ENCODE measurements around the gene UQCRFS1. TPM values are rescaled to one million over a fixed set of nuclear protein-coding genes. Genes with fewer than 3 reads are reported as not detected.
"Not testable (repeated sequence)": the region's sequence is repeated elsewhere in the genome, so short reads cannot be mapped to it uniquely, and the experiment has no call there.

Gene UQCRFS1
- total and polyA plus RNA-seq, 4 donors, result 33.1 to 35.3 (median 33.8) TPM

DNA sequence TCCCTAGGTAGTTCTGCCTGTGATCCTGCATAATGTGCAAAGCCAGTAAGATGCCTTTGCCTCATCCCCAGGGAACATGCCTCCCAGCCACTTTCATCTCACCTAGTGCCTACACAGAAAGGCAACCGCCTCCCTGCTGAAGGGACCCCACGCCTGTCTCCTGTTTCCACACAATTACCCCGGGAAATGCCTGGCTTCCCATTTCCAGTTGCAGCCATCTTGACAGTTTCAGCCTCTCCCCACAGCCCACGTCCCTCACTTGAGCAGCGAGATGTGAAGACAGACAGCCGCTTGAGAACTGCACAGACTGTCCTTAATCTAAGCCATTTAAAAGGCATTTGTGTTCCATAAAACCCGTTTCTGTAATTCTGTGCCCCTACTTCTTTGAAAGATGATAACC is 4.7 kb upstream of the UQCRFS1 start:
- Histone ChIP-seq H3K36me3 (ENCODE audit: control insufficient read depth, insufficient read depth, low read length) (no peaks in the 10 kb centered on the region), H3K9me3 (ENCODE audit: control insufficient read depth, insufficient read depth, low read length) (no peaks in the 10 kb centered on the region), H3K27me3 (ENCODE audit: control insufficient read depth, insufficient read depth, low read length) (no peaks in the 10 kb centered on the region), H3K4me3 (ENCODE audit: low read depth, low read length) (no peak overlapping the region), H3K27ac (ENCODE audit: low read depth, low read length) (no peak overlapping the region), H3K4me1 (ENCODE audit: control insufficient read depth, insufficient read depth, low read length) (no peaks in the 10 kb centered on the region)
- peak in 1 of 6 donors; percentile 57 for DNase-seq (ENCODE audit: low read depth in 4 of 6, low spot score in 6 of 6)
- 59% methylated on average over 7 of the region's 7 CpGs for WGBS (ENCODE audit: insufficient coverage)

DNA sequence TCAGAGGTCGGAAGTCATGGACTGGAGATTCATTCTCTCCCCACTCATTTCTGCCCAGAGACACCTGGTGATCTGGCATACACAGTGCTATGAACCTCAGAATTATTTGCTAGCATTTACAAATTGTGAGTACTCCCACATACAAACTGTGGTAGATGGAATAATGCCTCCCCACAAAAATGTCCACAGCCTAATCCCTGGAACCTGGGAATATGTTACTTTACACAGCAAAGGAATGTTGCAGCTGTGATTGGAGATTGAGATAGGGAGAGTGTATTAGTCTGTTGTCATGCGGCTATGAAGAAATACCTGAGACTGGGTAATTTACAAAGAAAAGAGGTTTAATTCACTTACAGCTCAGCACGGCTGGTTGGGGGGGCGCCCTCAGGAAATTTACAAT is 3.1 kb upstream of the UQCRFS1 start:
- H3K27ac ChIP-seq (ENCODE audit: low read depth, low read length), result no peak overlapping the region
- peaks cover 4% of the 10 kb centered on the region for H3K4me1 ChIP-seq (ENCODE audit: control insufficient read depth, insufficient read depth, low read length)
- no peaks in the 10 kb centered on the region for H3K27me3 ChIP-seq (ENCODE audit: control insufficient read depth, insufficient read depth, low read length)
- 100% methylated on average over 1 of the region's 4 CpGs for WGBS (ENCODE audit: insufficient coverage)
- no peaks in the 10 kb centered on the region for H3K9me3 ChIP-seq (ENCODE audit: control insufficient read depth, insufficient read depth, low read length)
- DNase-seq (ENCODE audit: low read depth in 4 of 6, low spot score in 6 of 6), result no peak
- no peaks in the 10 kb centered on the region for H3K36me3 ChIP-seq (ENCODE audit: control insufficient read depth, insufficient read depth, low read length)
- no peak overlapping the region for H3K4me3 ChIP-seq (ENCODE audit: low read depth, low read length)

DNA sequence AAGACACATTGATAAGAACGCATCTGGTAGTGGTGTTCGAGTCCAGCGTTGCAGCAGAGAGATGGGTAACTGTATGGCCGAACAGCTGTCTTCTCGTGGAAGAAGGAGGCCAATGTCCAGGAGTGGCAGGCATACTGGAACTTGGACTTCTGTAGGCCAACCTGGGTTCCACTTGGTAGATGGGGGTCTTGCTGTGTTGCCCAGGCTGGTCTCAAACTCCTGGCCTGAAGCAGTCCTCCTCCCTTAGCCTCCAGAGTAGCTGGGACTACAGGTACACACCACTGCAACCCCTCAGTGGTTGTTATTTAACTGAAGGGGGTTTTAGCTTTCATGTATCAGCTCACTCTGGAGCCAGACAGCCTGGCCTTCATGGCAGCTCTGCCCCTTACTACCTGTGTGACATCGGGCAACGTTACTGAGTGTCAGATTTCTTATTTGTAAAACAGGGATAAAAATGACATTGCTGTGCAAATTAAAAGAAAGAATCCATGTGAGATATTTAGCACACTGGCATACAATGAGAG is 2.4 kb upstream of the UQCRFS1 start:
- WGBS (ENCODE audit: insufficient coverage), result 86% methylated on average over 5 of the region's 7 CpGs
- Histone ChIP-seq H3K4me1 (ENCODE audit: control insufficient read depth, insufficient read depth, low read length) (peaks cover 4% of the 10 kb centered on the region), H3K9me3 (ENCODE audit: control insufficient read depth, insufficient read depth, low read length) (no peaks in the 10 kb centered on the region), H3K27me3 (ENCODE audit: control insufficient read depth, insufficient read depth, low read length) (no peaks in the 10 kb centered on the region), H3K4me3 (ENCODE audit: low read depth, low read length) (no peak overlapping the region), H3K27ac (ENCODE audit: low read depth, low read length) (no peak overlapping the region), H3K36me3 (ENCODE audit: control insufficient read depth, insufficient read depth, low read length) (no peaks in the 10 kb centered on the region)
- DNase-seq (ENCODE audit: low read depth in 4 of 6, low spot score in 6 of 6), result no peak

DNA sequence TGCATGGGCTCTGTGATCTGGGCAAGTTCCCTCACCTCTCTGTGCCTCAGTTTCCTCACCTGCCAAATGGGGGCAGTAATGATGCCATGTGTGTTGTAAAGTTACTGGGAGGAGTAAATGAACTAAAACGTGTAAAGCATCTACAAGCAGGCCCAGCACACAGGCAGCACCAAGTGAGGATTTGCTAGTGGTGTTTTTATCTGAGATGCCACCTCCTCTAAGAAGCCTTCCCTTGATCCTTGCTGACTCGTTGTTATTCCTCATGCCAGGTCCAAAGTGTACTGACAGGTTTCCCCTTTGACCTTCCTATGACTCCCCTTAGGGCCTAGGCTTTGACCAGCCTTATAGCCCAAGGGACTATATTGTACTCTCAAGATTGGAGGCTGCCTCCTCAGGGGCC is 1.5 kb upstream of the UQCRFS1 start:
- DNase-seq (ENCODE audit: low read depth in 4 of 6, low spot score in 6 of 6), result no peak
- Histone ChIP-seq H3K36me3 (ENCODE audit: control insufficient read depth, insufficient read depth, low read length) (no peaks in the 10 kb centered on the region), H3K27ac (ENCODE audit: low read depth, low read length) (no peak overlapping the region), H3K9me3 (ENCODE audit: control insufficient read depth, insufficient read depth, low read length) (no peaks in the 10 kb centered on the region), H3K4me1 (ENCODE audit: control insufficient read depth, insufficient read depth, low read length) (peaks cover 4% of the 10 kb centered on the region), H3K4me3 (ENCODE audit: low read depth, low read length) (no peak overlapping the region), H3K27me3 (ENCODE audit: control insufficient read depth, insufficient read depth, low read length) (no peaks in the 10 kb centered on the region)
- 100% methylated on average over 1 of the region's 2 CpGs for WGBS (ENCODE audit: insufficient coverage)

DNA sequence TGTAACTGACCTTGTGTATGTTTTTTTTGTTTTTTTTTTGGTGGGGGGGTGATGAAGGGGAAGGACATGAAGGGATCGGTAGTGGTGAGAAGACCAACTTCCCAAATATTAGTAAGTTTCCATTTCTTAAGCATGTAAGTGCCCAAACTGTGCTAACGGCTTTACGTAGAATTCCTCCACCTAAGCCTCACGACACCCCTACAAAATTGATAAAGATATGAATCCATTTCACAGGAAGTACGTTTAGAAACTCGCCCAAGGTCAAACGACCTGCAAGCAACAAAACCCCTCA is 649 bp downstream of the UQCRFS1 start:
- 0% methylated on average over 4 of the region's 7 CpGs for WGBS (ENCODE audit: insufficient coverage)

DNA sequence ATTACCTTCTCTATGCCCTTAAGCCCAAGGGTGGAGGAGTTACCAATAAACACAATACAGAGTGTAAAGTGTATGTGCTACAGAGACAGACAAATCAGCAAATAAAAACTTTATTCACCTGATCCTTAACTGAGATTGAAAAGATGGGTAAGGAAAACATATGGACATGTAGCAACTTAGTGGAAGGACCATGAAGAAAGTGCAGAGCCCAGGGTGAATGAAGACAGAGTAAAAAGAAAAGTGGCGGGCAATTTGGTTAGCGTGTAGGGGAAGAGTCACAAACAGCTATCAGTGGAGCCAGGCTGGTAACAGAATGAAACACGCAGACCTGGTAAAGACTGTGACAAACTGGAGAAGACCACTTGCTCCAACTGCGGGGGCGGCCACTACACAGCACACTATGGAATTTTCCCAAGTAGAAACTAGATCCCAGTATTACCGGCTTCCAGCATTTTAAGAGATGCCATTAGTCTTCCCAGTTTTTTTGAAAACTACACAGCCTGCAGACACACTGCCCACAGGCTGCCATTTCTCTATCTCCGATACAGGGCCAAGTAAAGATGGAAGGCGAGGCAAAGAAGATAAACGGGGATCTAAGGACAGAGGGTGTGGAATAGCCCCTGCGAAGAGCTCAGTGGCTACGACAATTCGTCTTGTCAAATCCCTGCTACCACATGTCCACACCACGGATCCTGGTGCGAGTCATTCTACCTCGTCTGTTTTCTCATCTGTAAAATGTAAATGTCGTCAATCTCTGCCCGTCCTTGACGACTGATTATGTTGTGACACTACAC is 1.2 kb downstream of the UQCRFS1 start:
- H3K36me3 ChIP-seq (ENCODE audit: control insufficient read depth, insufficient read depth, low read length), result no peaks in the 10 kb centered on the region
- WGBS (ENCODE audit: insufficient coverage), result 54% methylated on average over 12 of the region's 18 CpGs
- no peaks in the 10 kb centered on the region for H3K27me3 ChIP-seq (ENCODE audit: control insufficient read depth, insufficient read depth, low read length)
- H3K4me1 ChIP-seq (ENCODE audit: control insufficient read depth, insufficient read depth, low read length), result peaks cover 4% of the 10 kb centered on the region
- H3K4me3 ChIP-seq (ENCODE audit: low read depth, low read length), result peak overlapping the region; percentile 75
- H3K9me3 ChIP-seq (ENCODE audit: control insufficient read depth, insufficient read depth, low read length), result no peaks in the 10 kb centered on the region
- H3K27ac ChIP-seq (ENCODE audit: low read depth, low read length), result no peak overlapping the region
- DNase-seq (ENCODE audit: low read depth in 4 of 6, low spot score in 6 of 6), result peak in 2 of 6 donors; percentile 7 to 11

More for the DNA sequence above, 649 bp downstream of the UQCRFS1 start:
- H3K4me3 ChIP-seq (ENCODE audit: low read depth, low read length), result peak overlapping the region; percentile 75
- no peaks in the 10 kb centered on the region for H3K27me3 ChIP-seq (ENCODE audit: control insufficient read depth, insufficient read depth, low read length)
- no peak for DNase-seq (ENCODE audit: low read depth in 4 of 6, low spot score in 6 of 6)
- H3K9me3 ChIP-seq (ENCODE audit: control insufficient read depth, insufficient read depth, low read length), result no peaks in the 10 kb centered on the region
- H3K4me1 ChIP-seq (ENCODE audit: control insufficient read depth, insufficient read depth, low read length), result peaks cover 4% of the 10 kb centered on the region
- peak overlapping the region; percentile 61 for H3K27ac ChIP-seq (ENCODE audit: low read depth, low read length)
- H3K36me3 ChIP-seq (ENCODE audit: control insufficient read depth, insufficient read depth, low read length), result no peaks in the 10 kb centered on the region

DNA sequence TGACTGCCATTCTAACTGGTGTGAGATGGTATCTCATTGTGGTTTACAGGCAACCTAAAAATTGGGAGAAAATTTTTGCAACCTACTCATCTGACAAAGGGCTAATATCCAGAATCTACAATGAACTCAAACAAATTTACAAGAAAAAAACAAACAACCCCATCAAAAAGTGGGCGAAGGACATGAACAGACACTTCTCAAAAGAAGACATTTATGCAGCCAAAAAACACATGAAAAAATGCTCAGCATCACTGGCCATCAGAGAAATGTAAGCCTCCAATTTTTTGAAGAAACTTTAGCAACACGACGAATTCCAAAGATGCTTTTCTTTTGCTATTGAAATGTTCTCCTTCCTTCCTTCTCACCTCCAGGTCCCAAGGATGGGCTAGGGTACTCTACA is 1.9 kb downstream of the UQCRFS1 start:
- not testable (repeated sequence) for H3K27ac ChIP-seq (ENCODE audit: low read depth, low read length); H3K4me1 ChIP-seq (ENCODE audit: control insufficient read depth, insufficient read depth, low read length); DNase-seq (ENCODE audit: low read depth in 4 of 6, low spot score in 6 of 6); H3K9me3 ChIP-seq (ENCODE audit: control insufficient read depth, insufficient read depth, low read length); H3K4me3 ChIP-seq (ENCODE audit: low read depth, low read length); H3K27me3 ChIP-seq (ENCODE audit: control insufficient read depth, insufficient read depth, low read length); H3K36me3 ChIP-seq (ENCODE audit: control insufficient read depth, insufficient read depth, low read length)
- 100% methylated on average over 2 of the region's 3 CpGs for WGBS (ENCODE audit: insufficient coverage)

DNA sequence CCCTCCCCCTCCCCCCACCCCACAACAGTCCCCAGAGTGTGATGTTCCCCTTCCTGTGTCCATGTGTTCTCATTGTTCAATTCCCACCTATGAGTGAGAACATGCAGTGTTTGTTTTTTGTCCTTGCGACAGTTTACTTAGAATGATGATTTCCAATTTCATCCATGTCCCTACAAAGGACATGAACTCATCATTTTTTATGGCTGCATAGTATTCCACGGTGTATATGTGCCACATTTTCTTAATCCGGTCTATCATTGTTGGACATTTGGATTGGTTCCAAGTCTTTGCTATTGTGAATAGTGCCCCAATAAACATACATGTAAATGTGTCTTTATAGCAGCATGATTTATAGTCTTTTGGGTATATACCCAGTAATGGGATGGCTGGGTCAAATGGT is 2.4 kb downstream of the UQCRFS1 start:
- H3K27me3 ChIP-seq (ENCODE audit: control insufficient read depth, insufficient read depth, low read length); H3K27ac ChIP-seq (ENCODE audit: low read depth, low read length); H3K9me3 ChIP-seq (ENCODE audit: control insufficient read depth, insufficient read depth, low read length); DNase-seq (ENCODE audit: low read depth in 4 of 6, low spot score in 6 of 6); H3K36me3 ChIP-seq (ENCODE audit: control insufficient read depth, insufficient read depth, low read length); H3K4me3 ChIP-seq (ENCODE audit: low read depth, low read length); H3K4me1 ChIP-seq (ENCODE audit: control insufficient read depth, insufficient read depth, low read length): not testable (repeated sequence)
- no CpG with 5 or more reads among the region's 3 CpGs for WGBS (ENCODE audit: insufficient coverage)

DNA sequence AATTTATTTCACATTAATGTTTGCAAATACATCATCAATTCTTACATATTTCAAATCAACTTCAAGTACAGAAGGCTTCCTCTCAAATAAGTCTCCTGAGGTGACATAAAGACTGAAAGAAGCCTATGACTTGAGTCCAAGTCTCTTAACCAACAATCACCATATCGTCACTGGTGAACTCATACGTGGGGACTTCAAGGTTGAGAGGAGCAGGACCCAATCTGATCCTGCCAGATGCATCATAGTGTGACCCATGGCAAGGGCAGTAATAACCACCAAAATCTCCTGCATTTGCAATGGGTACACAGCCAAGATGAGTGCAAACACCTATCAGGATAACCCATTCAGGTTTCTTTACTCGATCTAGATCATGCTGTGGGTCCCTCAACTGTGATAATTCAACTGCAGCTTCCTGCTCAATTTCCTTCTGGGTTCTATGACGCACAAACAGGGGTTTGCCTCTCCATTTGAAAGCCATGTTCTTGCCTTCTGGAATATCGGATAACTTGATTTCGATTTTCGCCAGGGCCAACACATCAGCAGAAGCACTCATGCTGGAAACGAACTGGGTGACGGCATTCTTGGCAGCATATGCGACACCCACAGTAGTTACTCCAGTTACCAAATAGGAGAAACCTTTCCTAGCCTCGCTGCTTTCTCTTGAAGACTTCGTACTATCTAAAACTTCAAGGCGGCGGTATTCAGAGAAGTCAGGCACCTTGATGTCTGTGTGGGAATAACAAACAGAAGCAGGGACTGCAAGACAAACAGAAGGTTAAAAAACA is 5.4 kb downstream of the UQCRFS1 start:
- not testable (repeated sequence) for H3K4me3 ChIP-seq (ENCODE audit: low read depth, low read length); H3K36me3 ChIP-seq (ENCODE audit: control insufficient read depth, insufficient read depth, low read length); H3K9me3 ChIP-seq (ENCODE audit: control insufficient read depth, insufficient read depth, low read length); H3K27ac ChIP-seq (ENCODE audit: low read depth, low read length); DNase-seq (ENCODE audit: low read depth in 4 of 6, low spot score in 6 of 6); H3K4me1 ChIP-seq (ENCODE audit: control insufficient read depth, insufficient read depth, low read length); H3K27me3 ChIP-seq (ENCODE audit: control insufficient read depth, insufficient read depth, low read length)
- 100% methylated on average over 1 of the region's 14 CpGs for WGBS (ENCODE audit: insufficient coverage)

DNA sequence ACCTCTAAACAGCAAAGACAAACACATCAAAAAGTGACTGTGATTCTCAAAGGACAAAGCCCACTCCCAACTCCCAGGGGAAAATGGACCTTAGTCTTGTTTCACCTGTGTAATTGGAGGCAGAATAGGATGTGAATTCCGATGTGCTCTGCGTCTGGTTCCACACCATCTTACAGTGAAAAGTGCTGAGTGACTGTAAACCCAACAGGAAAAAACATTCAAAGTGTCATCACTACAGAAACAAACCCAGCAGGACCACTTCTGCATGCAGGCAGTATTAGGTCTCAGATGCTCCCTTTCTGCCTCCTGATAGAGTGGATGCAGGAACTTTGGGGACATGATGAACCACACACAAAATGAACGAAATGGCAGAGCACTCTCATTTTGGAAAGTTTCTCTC is 6.5 kb downstream of the UQCRFS1 start:
- Histone ChIP-seq H3K9me3 (ENCODE audit: control insufficient read depth, insufficient read depth, low read length) (no peaks in the 10 kb centered on the region), H3K27me3 (ENCODE audit: control insufficient read depth, insufficient read depth, low read length) (no peaks in the 10 kb centered on the region), H3K27ac (ENCODE audit: low read depth, low read length) (no peak overlapping the region), H3K4me3 (ENCODE audit: low read depth, low read length) (no peak overlapping the region), H3K36me3 (ENCODE audit: control insufficient read depth, insufficient read depth, low read length) (no peaks in the 10 kb centered on the region), H3K4me1 (ENCODE audit: control insufficient read depth, insufficient read depth, low read length) (no peaks in the 10 kb centered on the region)
- DNase-seq (ENCODE audit: low read depth in 4 of 6, low spot score in 6 of 6), result no peak
- WGBS (ENCODE audit: insufficient coverage), result no CpG with 5 or more reads among the region's 3 CpGs

Measured in spinal cord (tissue), 10 donors.